Naive thymus-derived CD8-positive, alpha-beta T cell (primary cell): Measurements from ENCODE around the gene ADM5. TPM values are rescaled to one million over a fixed set of nuclear protein-coding genes. Genes with fewer than 3 reads are reported as not detected.

Experiments used
- ATAC-seq, 2 donors: fragments of 150-1000 bp; cut with Tn5 transposase in 1 of 2; sonication (Bioruptor Pico), chemical (Tn5 transposase) in 1 of 2; 1 replicate in 1 of 2; 2 replicates in 1 of 2; pipeline ENCODE4 v1.10.0; 2021; ENCODE audit warnings: mild to moderate bottlenecking in 2 of 2, moderate library complexity in 2 of 2
- POLR2A ChIA-PET: fragments of 350-600 bp; sonication (Branson Sonifier 250); formaldehyde crosslinking; loops from one replicate; lab custom pipeline; 2021; ENCODE audit warnings: antibody characterized with exemption; lab: Charles Lee
- DNase-seq, 10 donors: peaks; one replicate each; pipeline versions ENCODE4 v3.0.0 to v3.0.0-alpha.2; 2020 to 2022
- H3K27ac Mint-ChIP-seq, 10 donors: one replicate each; pipeline ENCODE4 v1.8.0; 2020 to 2022; ENCODE audit warnings: mild to moderate bottlenecking in 10 of 10, mixed read lengths in 10 of 10, moderate library complexity in 4 of 10, inconsistent platforms in 1 of 10
- H3K27me3 Mint-ChIP-seq, 5 donors: one replicate each; pipeline ENCODE4 v1.8.0; 2021 to 2022; ENCODE audit warnings: mixed read lengths in 5 of 5
- H3K36me3 Mint-ChIP-seq, 3 donors: one replicate each; pipeline ENCODE4 v1.8.0; 2020 to 2022; ENCODE audit warnings: mixed read lengths in 3 of 3, mild to moderate bottlenecking in 2 of 3, inconsistent platforms in 1 of 3
- H3K4me1 Mint-ChIP-seq, 4 donors: one replicate each; pipeline ENCODE4 v1.8.0; 2021 to 2022; ENCODE audit warnings: mixed read lengths in 4 of 4
- H3K4me3 Mint-ChIP-seq, 10 donors: one replicate each; pipeline ENCODE4 v1.8.0; 2020 to 2022; ENCODE audit warnings: mild to moderate bottlenecking in 10 of 10, mixed read lengths in 10 of 10, moderate library complexity in 6 of 10, inconsistent platforms in 1 of 10
- H3K9me3 Mint-ChIP-seq, 9 donors: one replicate each; pipeline ENCODE4 v1.8.0; 2020 to 2022; ENCODE audit warnings: mixed read lengths in 9 of 9, mild to moderate bottlenecking in 3 of 9, inconsistent platforms in 1 of 9, moderate library complexity in 1 of 9
- polyA plus RNA-seq, 3 donors: library from polyadenylated mRNA; unstranded; fragments of 300-500 nt; fragmentation: Illumina TruSeq; gene quantifications; one replicate each; pipeline ENCODE4 v1.2.3, GENCODE V29; 2021
- total RNA-seq, 8 experiments: library from RNA in 2 of 8; stranded (reverse) in 2 of 8; gene quantifications; one replicate each; pipeline ENCODE4 v1.2.3 and lab custom pipeline; 2021 to 2026

The ADM5 gene
- total and polyA plus RNA-seq, 5 experiments from 2014 or later = 0.14 to 5.1 (median 2.0) TPM; not detected in 1

- Mint-ChIP-seq H3K9me3 (no peaks in the 10 kb centered on the region), H3K36me3 (peaks cover 0 to 57% (median 12%) of the 10 kb centered on the region in 3 donors), H3K4me3 (no peak overlapping the region), H3K4me1 (peaks cover 10 to 25% (median 20%) of the 10 kb centered on the region in 4 donors), H3K27ac (peak overlapping the region in 1 of 10 donors; percentile 80), H3K27me3 (no peaks in the 10 kb centered on the region)
- ATAC-seq = no peak
- DNase-seq = no peak
- POLR2A ChIA-PET = no interaction called here
These were observed 5.6 kb upstream of the ADM5 start for GRCh38 chr19:49683814-49684250.

DNA sequence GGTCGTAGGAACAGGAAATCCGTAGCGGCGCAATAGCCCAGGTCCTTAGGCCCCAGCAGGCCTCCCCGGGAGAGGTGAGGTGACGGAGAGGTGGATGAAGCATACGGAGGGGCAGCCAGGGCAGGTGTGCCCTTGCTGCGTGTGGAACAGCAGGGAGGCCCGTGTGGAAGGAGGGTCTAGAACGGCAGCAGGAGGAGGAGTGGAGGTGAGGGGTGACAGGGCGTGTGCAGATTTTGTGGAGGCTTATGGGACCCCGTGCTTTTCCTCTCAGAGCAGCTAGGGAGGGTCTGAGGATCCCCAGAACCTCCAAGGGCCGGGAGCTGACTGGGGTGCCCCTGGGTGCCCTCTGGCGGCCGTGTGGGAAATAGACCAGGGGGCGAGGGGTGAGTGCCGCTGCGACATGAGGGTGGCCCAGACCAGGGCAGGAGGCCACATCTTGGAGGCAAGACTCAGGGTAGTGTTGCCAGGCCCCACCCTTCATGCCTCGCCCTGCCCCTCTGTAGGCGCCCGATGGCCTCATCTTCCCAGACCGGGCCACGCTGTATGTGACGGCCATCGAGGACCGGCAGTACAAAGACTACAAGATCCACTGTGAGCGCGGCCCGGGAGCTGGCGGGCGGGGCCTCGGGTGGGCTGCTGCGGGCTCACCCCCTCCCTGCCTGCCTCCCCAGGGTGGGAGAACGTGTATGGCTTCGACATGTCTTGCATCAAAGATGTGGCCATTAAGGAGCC lies 5.0 kb upstream of the ADM5 start:
- ATAC-seq (no peak), DNase-seq (no peak)
- Mint-ChIP-seq H3K4me1 (peaks cover 10 to 27% (median 19%) of the 10 kb centered on the region in 4 donors), H3K9me3 (no peaks in the 10 kb centered on the region), H3K4me3 (no peak overlapping the region), H3K36me3 (peaks cover 0 to 57% (median 12%) of the 10 kb centered on the region in 3 donors), H3K27ac (peak overlapping the region in 1 of 10 donors; percentile 80), H3K27me3 (no peaks in the 10 kb centered on the region)
- POLR2A ChIA-PET = no interaction called here

GRCh38 chr19:49684983-49685553 lies 4.3 kb upstream of the ADM5 start:
- DNase-seq = no peak
- Mint-ChIP-seq H3K9me3 (no peaks in the 10 kb centered on the region), H3K27ac (peak overlapping the region in 2 of 10 donors; percentile 25 to 75), H3K27me3 (no peaks in the 10 kb centered on the region), H3K36me3 (peaks cover 0 to 57% (median 12%) of the 10 kb centered on the region in 3 donors), H3K4me3 (no peak overlapping the region), H3K4me1 (peaks cover 8 to 26% (median 19%) of the 10 kb centered on the region in 4 donors)
- POLR2A ChIA-PET = interaction anchor here (1.1 kb wide), 1 partner anchor 157 kb away, joined by 4 read pairs; the partner anchor contains the start of gene RCN3
- no peak for ATAC-seq

- Mint-ChIP-seq H3K36me3 (peaks cover 0 to 52% (median 11%) of the 10 kb centered on the region in 3 donors), H3K9me3 (no peaks in the 10 kb centered on the region), H3K4me3 (no peak overlapping the region), H3K4me1 (peaks cover 12 to 27% (median 20%) of the 10 kb centered on the region in 4 donors), H3K27me3 (peaks cover 0 to 7% (median 7%) of the 10 kb centered on the region in 5 donors), H3K27ac (peak overlapping the region in 1 of 10 donors; percentile 75)
- ATAC-seq (no peak), DNase-seq (no peak)
- POLR2A ChIA-PET = interaction anchor here (0.7 to 1.1 kb wide), 2 partner anchors 158 to 197 kb away, joined by 4 to 5 read pairs; partner anchors contain the start of gene RCN3
These were observed 3.5 kb upstream of the ADM5 start for GRCh38 chr19:49685845-49686332.

- peaks cover 16 to 31% (median 24%) of the 10 kb centered on the region in 4 donors for H3K4me1 Mint-ChIP-seq
- POLR2A ChIA-PET = interaction anchor here (0.7 to 1.1 kb wide), 2 partner anchors 159 to 198 kb away, joined by 4 to 5 read pairs; partner anchors contain the start of gene RCN3
- peaks cover 0 to 46% (median 11%) of the 10 kb centered on the region in 3 donors for H3K36me3 Mint-ChIP-seq
- ATAC-seq (no peak), DNase-seq (no peak)
- H3K4me3 Mint-ChIP-seq = no peak overlapping the region
- no peaks in the 10 kb centered on the region for H3K9me3 Mint-ChIP-seq
- no peak overlapping the region for H3K27ac Mint-ChIP-seq
- H3K27me3 Mint-ChIP-seq = peaks cover 0 to 11% (median 8%) of the 10 kb centered on the region in 5 donors
These were observed 2.8 kb upstream of the ADM5 start for GRCh38 chr19:49686503-49687088.

DNA sequence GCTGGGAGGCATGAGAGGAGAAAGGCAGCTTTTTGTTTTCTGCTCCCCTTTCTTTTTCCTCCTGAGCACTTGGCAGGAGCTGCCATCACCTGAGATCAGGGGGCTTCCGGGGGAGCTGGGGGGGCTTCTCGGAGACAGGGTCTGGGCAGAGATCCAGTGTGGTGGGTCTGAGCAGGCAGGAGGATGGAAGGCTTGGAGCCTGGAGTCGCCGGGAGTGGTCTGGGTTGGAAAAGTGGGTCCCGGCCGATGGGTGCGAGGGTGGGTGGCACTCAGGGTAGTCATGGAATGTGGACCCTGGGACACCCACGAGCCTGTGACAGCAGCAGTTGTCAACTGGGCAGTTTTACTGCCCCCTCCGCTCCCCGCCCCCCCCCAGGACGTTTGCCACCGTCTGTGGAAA lies 2.2 kb upstream of the ADM5 start:
- H3K27me3 Mint-ChIP-seq = peaks cover 0 to 11% (median 8%) of the 10 kb centered on the region in 5 donors
- peak overlapping the region in 1 of 10 donors; percentile 30 for H3K4me3 Mint-ChIP-seq
- peaks cover 0 to 42% (median 11%) of the 10 kb centered on the region in 3 donors for H3K36me3 Mint-ChIP-seq
- POLR2A ChIA-PET = no interaction called here
- H3K27ac Mint-ChIP-seq = peak overlapping the region in 1 of 10 donors; percentile 12
- ATAC-seq (no peak), DNase-seq (no peak)
- no peaks in the 10 kb centered on the region for H3K9me3 Mint-ChIP-seq
- H3K4me1 Mint-ChIP-seq = peaks cover 16 to 33% (median 24%) of the 10 kb centered on the region in 4 donors

GRCh38 chr19:49687566-49688316 lies 1.7 kb upstream of the ADM5 start:
- H3K27ac Mint-ChIP-seq = peak overlapping the region in 4 of 10 donors; percentile 11 to 71 (median 26)

GRCh38 chr19:49688531-49689132 lies 762 bp upstream of the ADM5 start:
- ATAC-seq = no peak
- no peak for DNase-seq
- Mint-ChIP-seq H3K27me3 (peaks cover 0 to 16% (median 11%) of the 10 kb centered on the region in 5 donors), H3K4me1 (peaks cover 16 to 33% (median 24%) of the 10 kb centered on the region in 4 donors), H3K9me3 (no peaks in the 10 kb centered on the region), H3K36me3 (peaks cover 0 to 27% (median 8%) of the 10 kb centered on the region in 3 donors), H3K4me3 (no peak overlapping the region), H3K27ac (peak overlapping the region in 3 of 10 donors; percentile 28 to 51 (median 32))
- POLR2A ChIA-PET = interaction anchor here (0.8 to 1.3 kb wide), 3 partner anchors 10 to 181 kb away, joined by 3 to 11 read pairs (median 3); no protein-coding TSS in a partner anchor

More at GRCh38 chr19:49687566-49688316, 1.7 kb upstream of the ADM5 start:
- no peak overlapping the region for H3K4me3 Mint-ChIP-seq
- H3K36me3 Mint-ChIP-seq = peaks cover 0 to 36% (median 8%) of the 10 kb centered on the region in 3 donors
- ATAC-seq (no peak), DNase-seq (no peak)
- H3K9me3 Mint-ChIP-seq = no peaks in the 10 kb centered on the region
- peaks cover 0 to 11% (median 11%) of the 10 kb centered on the region in 5 donors for H3K27me3 Mint-ChIP-seq
- H3K4me1 Mint-ChIP-seq = peaks cover 16 to 33% (median 24%) of the 10 kb centered on the region in 4 donors
- POLR2A ChIA-PET = no interaction called here

DNA sequence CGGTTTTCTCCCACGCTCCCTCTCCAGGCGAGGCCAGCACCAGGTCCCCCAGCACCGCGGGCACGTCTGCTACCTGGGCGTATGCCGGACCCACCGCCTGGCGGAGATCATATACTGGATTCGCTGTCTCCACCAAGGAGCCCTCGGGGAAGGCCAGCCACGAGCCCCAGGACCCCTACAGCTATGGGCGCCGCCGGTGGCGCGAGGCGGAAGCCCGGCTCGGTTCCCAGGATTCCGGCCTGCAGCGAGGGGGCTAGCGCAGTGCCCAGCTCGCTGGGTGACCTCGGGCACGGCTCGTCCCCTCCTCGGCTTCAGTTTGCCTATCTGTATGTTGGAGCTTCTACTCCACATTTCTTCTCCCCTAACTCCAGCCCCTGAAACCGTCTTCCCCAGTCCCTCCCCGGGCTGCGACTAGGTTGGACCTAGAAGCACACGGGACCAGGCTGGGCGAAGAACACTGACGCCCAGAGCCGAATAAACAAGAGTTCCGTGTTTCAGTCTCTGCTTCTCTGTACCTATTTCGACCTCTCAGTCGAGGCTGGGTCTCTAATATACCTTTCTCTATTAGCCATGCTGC lies 773 bp downstream of the ADM5 start:
- Mint-ChIP-seq H3K4me3 (peak overlapping the region; percentile 85 to 99 (median 92)), H3K4me1 (peaks cover 16 to 33% (median 23%) of the 10 kb centered on the region in 4 donors), H3K9me3 (no peaks in the 10 kb centered on the region), H3K27me3 (peaks cover 0 to 22% (median 11%) of the 10 kb centered on the region in 5 donors), H3K36me3 (peaks cover 0 to 16% (median 3%) of the 10 kb centered on the region in 3 donors), H3K27ac (peak overlapping the region in 8 of 10 donors; percentile 5 to 81 (median 64))
- DNase-seq (no peak), ATAC-seq (peak in 1 of 2 donors; percentile 24)
- POLR2A ChIA-PET = interaction anchor here (0.6 to 1.1 kb wide), 2 partner anchors 9 to 11 kb away, joined by 3 to 4 read pairs; no protein-coding TSS in a partner anchor

DNA sequence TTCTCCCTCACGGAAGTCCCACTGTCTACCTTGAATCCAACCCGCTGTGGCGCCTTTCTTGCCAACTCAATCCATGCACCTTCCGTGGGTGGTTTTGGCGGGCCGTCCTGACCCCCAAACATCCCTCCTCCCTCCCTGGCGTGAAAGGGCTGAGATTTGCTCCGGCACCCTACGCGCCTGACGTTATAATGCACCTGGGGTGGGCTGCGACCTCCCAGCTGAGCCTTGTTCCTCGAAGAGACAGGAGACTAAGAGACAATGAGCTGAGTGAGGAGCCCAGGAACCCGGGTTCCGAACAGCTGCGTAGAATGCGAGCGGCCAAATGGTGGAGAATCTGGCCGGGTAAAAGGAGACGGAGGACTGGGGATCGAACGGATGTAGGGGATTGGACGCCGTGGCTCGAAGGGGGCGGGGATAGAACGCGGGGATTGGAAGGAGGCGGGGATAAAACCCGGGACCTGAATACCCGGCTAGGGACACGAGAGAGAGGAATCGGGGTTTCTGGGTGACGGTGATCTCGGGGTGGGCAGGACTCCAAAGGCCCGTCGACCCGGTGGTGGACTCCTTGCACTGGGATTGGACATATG lies 1.4 kb downstream of the ADM5 start, which contains the start of gene CPT1C:
TSS of gene CPT1C (plus strand) at position 461 of the 587 bp plus-strand sequence. CDS start 1,137 bp downstream, outside the sequence.
- POLR2A ChIA-PET = interaction anchor here (0.5 to 0.6 kb wide), 2 partner anchors 8 to 12 kb away, joined by 3 to 7 read pairs; no protein-coding TSS in a partner anchor
- Mint-ChIP-seq H3K36me3 (peaks cover 0 to 10% (median 3%) of the 10 kb centered on the region in 3 donors), H3K4me3 (peak within 1 kb of the TSS; percentile 85 to 99 (median 92)), H3K27me3 (peaks cover 0 to 22% (median 11%) of the 10 kb centered on the region in 5 donors), H3K27ac (peak within 1 kb of the TSS; percentile 1 to 93 (median 74)), H3K4me1 (peaks cover 16 to 33% (median 23%) of the 10 kb centered on the region in 4 donors), H3K9me3 (no peaks in the 10 kb centered on the region)
- DNase-seq (peak in 6 of 10 donors; percentile 35 to 62 (median 50)), ATAC-seq (peak; percentile 73 to 75)
